GM23338 (cell line): Measurements from ENCODE around the gene EXOC6B.

Experiments used
- CREB1 ChIP-seq: fragments of 250-450 bp; sonication (Bioruptor Pico); IDR thresholded peaks from 2 replicates; pipeline ENCODE4 v1.5.0; 2020; ENCODE audit warnings: low read depth, mild to moderate bottlenecking, moderate library complexity
- CTCF ChIP-seq, 2 experiments: fragments of 200-600 bp in 1 of 2; sonication (generic) in 1 of 2; conservative IDR thresholded peaks; 2 replicates each; pipeline versions ENCODE4 v1.5.1 to v1.6.1; 2016 to 2017; ENCODE audit warnings: antibody characterized with exemption in 2 of 2, low read depth in 2 of 2, mild to moderate bottlenecking in 2 of 2, moderate library complexity in 1 of 2
- EZH2phosphoT487 ChIP-seq: fragments of 200-600 bp; sonication (generic); IDR thresholded peaks from one replicate; pipeline ENCODE4 v1.8.1; 2018; ENCODE audit warnings: antibody characterized with exemption; ENCODE audit not compliant: unreplicated experiment
- REST ChIP-seq: IDR thresholded peaks from one replicate; pipeline ENCODE4 v1.6.1; 2018; ENCODE audit warnings: antibody characterized with exemption; ENCODE audit not compliant: unreplicated experiment

- TF ChIP-seq CTCF (conservative IDR thresholded peaks at IDR 0.05; ENCODE audit: low read depth in 2 of 2) = no peak
- no peak for TF ChIP-seq REST
- no peak for TF ChIP-seq CREB1
- no peak for TF ChIP-seq EZH2phosphoT487
These were observed 371.6 kb downstream of the EXOC6B start for GRCh38 chr2:72454189-72454588.
